ENCODE measurements around the gene TNFRSF1B.

TNFRSF1B gene

GRCh38 chr1:12155328-12155727, 11.5 kb upstream of the TNFRSF1B start:
- no peak for DNase-seq

GRCh38 chr1:12157366-12158231, 9.2 kb upstream of the TNFRSF1B start:
- no peak for DNase-seq

GRCh38 chr1:12158357-12159092, 8.3 kb upstream of the TNFRSF1B start:
- DNase-seq, result no peak

DNA sequence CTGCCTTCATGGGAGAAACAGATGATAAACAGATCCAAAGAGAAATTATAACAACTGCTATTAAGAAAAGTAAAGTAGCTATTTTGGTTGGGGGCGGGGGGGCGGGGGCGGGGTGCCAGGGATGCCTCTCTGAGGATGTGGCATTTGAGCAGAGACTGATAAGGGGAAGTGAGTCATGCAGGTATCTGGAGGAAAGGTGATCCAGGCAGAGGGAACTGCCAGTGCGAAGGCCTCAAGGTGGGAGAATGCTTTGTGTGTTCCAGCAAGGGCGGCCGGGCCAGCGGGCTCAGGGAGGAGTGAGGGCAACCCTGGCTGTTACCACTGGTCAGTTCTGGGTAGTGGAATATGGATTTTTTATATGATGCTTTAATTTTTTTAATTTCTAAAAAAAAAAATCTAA, 7.0 kb upstream of the TNFRSF1B start:
- no peak for DNase-seq

DNA sequence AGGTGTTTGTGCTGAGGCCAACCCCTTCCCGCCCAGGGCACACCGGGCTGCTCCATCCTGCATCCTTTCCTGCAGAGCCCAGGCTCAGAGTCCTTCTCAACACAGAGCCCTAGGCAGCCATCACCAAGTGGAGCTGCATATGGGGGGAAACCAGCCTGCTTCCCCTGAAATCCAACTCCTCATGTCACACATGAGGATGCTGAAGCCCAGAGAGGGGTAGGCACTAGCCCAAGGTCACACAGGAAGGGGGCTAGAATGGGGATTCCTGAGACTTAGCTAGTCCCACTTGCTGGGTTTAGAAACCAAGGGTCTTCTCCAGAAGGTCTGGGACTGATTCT, 5.5 kb upstream of the TNFRSF1B start:
- no peak for DNase-seq

DNA sequence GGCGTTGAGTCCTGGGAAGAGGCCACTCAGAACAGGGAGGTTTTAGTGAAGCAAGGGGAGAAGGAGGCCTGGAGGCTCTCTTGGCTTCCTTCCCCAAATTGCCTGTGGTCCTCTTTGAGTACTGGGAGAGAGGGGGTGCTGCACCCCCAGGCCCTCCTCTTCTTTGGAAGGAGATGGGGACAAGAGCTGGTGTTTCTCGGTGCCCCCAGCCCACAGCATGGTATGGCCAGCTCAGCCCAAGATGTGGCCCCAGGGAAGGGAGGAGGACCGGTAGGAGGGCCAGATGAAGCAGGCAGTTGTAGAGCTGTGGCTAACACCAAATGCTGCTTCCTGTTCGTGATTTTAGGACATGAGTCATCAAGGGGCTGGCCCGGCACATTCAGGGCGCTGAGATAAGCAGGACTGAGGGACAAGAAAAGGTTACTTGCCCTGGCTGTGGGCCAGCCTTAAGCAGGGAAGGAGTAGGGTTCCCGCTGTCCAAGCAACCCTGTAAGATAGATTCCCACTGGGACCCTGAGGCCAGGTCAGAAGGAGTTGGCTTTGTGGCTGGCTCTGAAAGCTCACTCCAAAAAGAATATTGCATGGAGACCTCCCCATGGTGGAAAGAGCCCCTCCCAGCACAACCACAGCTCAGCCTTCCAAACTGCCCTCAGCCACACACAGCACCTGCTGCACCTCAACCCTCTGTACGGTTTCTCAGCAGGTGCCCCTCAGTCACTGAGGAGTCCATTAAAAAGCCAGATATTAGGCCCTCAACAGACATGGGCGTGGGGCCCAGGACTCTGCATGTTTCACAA, 4.9 kb upstream of the TNFRSF1B start:
- peak in 30 of 58 donors; percentile 14 to 56 (median 26) for DNase-seq

DNA sequence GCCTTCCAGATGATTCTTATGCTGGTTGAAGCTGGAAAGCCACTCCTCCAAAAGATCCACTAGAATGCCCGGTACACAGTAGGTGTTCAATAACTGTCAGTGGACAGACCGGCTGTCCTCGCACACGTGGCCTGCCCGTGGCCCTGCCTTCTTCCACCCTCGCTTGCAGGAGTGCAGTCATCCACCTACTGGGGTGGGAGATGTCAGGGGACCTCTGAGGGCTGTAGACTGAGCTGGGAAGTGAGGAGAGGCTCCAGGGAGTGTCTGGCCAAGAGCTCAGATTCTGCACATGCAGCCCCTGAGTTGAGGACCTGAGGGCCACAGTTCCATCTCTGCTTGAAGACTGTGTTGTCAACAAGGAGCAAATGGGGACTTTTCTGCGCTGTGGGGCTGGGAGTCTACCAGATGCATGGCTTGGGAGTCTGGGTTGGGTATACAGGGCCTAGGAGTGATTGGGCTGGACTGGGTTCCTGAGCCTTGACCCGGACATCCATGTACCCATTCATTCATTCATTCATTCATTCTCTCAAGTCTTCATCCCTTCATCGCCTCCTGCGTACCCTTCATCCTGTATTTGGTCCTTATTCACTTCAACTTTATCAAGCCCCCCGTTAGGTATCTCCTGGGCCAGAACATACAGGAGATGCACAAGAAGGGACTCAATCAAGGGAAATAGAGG, 4.2 kb upstream of the TNFRSF1B start:
- no peak for DNase-seq

- no peak for DNase-seq
These were observed 3.6 kb upstream of the TNFRSF1B start for GRCh38 chr1:12163210-12163609.

DNA sequence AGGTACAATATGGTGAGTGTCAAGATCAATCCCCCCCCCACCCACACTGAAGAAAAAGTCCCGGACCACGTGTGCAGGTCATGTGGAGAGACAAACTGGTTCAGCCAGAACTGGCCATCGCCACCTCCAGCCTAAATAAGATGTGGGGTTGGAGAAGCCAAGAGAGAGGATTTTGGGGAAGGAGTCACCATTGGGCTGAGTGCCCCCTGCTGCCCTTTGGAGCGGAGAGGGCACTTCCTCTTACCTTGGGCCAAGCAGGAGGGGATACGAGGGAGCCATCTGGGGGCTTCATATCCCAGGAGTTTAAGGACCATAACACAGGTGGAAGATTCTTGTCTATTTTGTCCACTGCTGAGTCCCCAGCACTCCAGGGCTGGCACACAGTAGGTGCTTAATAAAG, 2.6 kb upstream of the TNFRSF1B start:
- DNase-seq, result no peak

DNA sequence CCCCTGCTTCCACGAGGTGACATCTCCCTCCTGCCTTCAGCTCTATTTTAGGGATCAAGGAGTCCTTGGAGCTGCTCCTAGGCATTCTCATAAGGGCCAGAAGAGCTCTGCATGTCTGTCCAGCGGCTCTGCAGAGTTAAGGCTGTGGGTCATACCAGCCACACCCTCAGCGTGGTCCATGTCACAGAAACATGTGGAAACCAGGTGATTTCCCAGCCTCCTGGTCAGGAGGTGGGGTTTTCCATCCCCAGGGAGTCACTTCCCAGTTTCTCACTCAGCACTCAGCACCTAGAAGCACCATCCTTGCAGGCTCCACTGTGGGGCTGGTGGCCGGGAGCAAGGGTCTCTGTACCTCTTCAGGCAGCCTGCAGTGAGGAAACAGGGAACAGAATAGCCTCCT, 1.4 kb upstream of the TNFRSF1B start:
- no peak for DNase-seq

- no peak for DNase-seq
These were observed 970 bp downstream of the TNFRSF1B start for GRCh38 chr1:12167493-12168429.

- no peak for DNase-seq
These were observed 1.8 kb downstream of the TNFRSF1B start for GRCh38 chr1:12168451-12169160.

DNA sequence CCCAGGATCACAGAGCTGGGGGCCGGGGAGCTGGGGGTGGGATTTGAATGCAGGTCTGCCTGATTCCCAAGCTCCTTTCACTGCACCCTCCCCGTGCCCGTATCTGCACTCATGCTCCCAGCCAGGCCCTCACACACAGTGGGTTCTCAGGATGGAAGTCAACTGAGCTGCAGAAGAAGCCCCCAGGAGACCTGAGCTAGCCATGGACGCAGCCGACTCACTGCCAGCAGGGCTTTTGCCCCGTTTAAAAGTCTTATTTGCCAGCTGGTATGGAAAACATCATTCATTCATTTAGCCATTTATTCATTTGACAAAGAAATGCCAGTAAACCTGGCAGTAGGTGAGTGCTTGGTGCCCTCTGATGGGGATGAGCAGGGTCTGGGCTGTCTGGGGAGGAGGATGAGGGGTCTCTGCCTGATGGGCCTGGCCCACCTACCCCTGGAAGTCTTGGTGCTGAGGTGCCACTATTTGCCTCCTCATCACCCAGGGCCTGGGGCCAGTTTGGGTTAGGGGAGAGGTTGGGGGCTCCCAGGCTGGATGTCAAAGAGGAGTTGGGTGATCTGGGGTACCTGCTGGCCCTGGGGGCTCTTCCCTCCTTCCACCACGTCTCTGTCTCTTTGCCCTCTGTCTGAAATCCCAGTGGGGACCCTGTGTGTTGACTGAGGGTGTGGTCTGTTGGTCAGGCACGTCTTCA, 2.8 kb downstream of the TNFRSF1B start:
- DNase-seq, result no peak

GRCh38 chr1:12170263-12170671, 3.5 kb downstream of the TNFRSF1B start:
- no peak for DNase-seq

GRCh38 chr1:12171206-12172041, 4.6 kb downstream of the TNFRSF1B start:
- no peak for DNase-seq

- peak in 1 of 58 donors; percentile 44 for DNase-seq
These were observed 5.5 kb downstream of the TNFRSF1B start for GRCh38 chr1:12172042-12172851.

GRCh38 chr1:12173041-12173509, 6.3 kb downstream of the TNFRSF1B start:
- DNase-seq, result no peak
